Prostate gland (tissue), 2 donors: ENCODE measurements around the gene PDE8B. TPM values are rescaled to one million over a fixed set of nuclear protein-coding genes. Genes with fewer than 3 reads are reported as not detected.

Source experiments
- DNase-seq: peaks from one replicate; pipeline ENCODE4 v3.0.0-alpha.2; 2019; ENCODE audit warnings: low spot score
- H3K27ac ChIP-seq, 2 donors: fragments of 200-600 bp; sonication (generic); 2 replicates each; pipeline ENCODE4 v1.5.1; 2017 to 2019
- H3K27me3 ChIP-seq: fragments of 200-600 bp; sonication (generic); replicated peaks from 2 replicates; pipeline ENCODE4 v1.5.1; 2019; ENCODE audit not compliant: insufficient read depth
- H3K36me3 ChIP-seq, 2 donors: fragments of 200-600 bp; sonication (generic); 1 replicate in 1 of 2; 2 replicates in 1 of 2; pipeline versions ENCODE4 v1.5.1 to v1.8.1; 2017 to 2019
- H3K4me1 ChIP-seq: fragments of 200-600 bp; sonication (generic); replicated peaks from 2 replicates; pipeline ENCODE4 v1.5.1; 2019
- H3K4me3 ChIP-seq, 2 donors: fragments of 200-600 bp; sonication (generic); 2 replicates each; pipeline ENCODE4 v1.5.1; 2017 to 2019
- H3K9me3 ChIP-seq: fragments of 200-600 bp; sonication (generic); 2 replicates; pipeline ENCODE4 v1.5.1; 2017
- CTCF ChIP-seq, 4 experiments: fragments of 200-600 bp in 2 of 4; fragments of 450-650 bp in 2 of 4; sonication (generic) in 2 of 4; IDR thresholded peaks; 1 replicate in 3 of 4; 2 replicates in 1 of 4; pipeline ENCODE4 v1.5.1; 2016 to 2019; ENCODE audit warnings: antibody characterized with exemption in 4 of 4, mild to moderate bottlenecking in 2 of 4, moderate library complexity in 2 of 4
- POLR2A ChIP-seq: fragments of 450-650 bp; IDR thresholded peaks from one replicate; pipeline ENCODE4 v1.6.1; 2016; ENCODE audit warnings: antibody characterized with exemption, mild to moderate bottlenecking
- POLR2AphosphoS5 ChIP-seq: sonication (generic); formaldehyde crosslinking; IDR thresholded peaks from one replicate; pipeline ENCODE4 v1.6.1; 2017; ENCODE audit warnings: antibody characterized with exemption
- WGBS: methylation state at CpG from one replicate; pipeline ENCODE4 v1.1.5; 2018; 5-methylcytosine and 5-hydroxymethylcytosine counted together
- intact Hi-C: fragments of 100-400 bp; cut with DNase I; formaldehyde crosslinking; loops from one replicate; pipeline ENCODE4 v1.14.2; 2022
- total RNA-seq, 2 donors: library from RNA; depleted of rRNA; stranded (reverse); fragments of >200 nt; gene quantifications; one replicate each; pipeline ENCODE4 v1.1.0, GENCODE V29; 2016

PDE8B gene
- total RNA-seq, 2 donors from 2014 or later: 25.6 to 66.0 TPM

GRCh38 chr5:77281969-77282336 lies 71.5 kb downstream of the PDE8B start:
- Histone ChIP-seq H3K9me3 (no peaks in the 10 kb centered on the region), H3K4me1 (no peaks in the 10 kb centered on the region), H3K27me3 (no peaks in the 10 kb centered on the region), H3K4me3 (no peak overlapping the region), H3K36me3 (no peaks in the 10 kb centered on the region), H3K27ac (peak overlapping the region in 1 of 2 donors; percentile 13)
- WGBS: 62% methylated on average over 3 of the region's 3 CpGs
- no peak for TF ChIP-seq POLR2AphosphoS5
- TF ChIP-seq POLR2A: no peak
- TF ChIP-seq CTCF (IDR thresholded peaks at IDR 0.05): no peak
- intact Hi-C loops: no loop called here
- no peak for DNase-seq

GRCh38 chr5:77282337-77283027 lies 72.0 kb downstream of the PDE8B start:
- 37% methylated on average over 11 of the region's 11 CpGs for WGBS
- Histone ChIP-seq H3K9me3 (no peaks in the 10 kb centered on the region), H3K27me3 (no peaks in the 10 kb centered on the region), H3K36me3 (no peaks in the 10 kb centered on the region), H3K4me3 (no peak overlapping the region), H3K4me1 (no peaks in the 10 kb centered on the region), H3K27ac (peak overlapping the region in 1 of 2 donors; percentile 13)
- intact Hi-C loops: no loop called here
- peak; percentile 33 for DNase-seq
- TF ChIP-seq POLR2A (no peak), CTCF (IDR thresholded peaks at IDR 0.05) (peak in 2 of 4 experiments; percentile 14 to 25)

DNA sequence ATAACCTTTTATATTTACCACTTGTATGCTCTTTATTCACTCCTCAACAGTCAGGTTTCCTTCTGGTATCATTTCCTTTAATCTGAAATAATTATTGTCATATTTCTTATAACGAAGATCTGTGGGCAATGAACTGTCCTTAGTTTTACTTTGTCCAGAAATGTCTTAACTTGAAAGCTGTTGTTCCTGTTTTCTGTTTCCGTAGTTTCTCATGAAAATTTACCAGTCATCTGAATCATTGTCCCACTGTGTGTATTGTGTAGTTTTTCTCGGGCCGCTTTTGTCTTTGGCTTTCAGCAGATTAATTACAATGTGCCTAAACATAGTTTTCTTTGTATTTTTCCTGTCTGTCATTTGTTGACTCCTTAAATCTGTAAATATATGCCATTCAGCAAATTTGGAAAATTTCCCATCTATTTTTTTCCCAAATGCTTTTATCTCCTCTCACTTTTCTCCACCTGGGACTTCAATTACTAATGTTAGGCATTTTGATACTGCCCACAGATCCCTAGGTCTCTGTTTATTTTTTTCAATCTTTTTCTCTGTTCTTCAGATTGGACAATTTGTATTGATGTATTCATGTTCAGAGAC lies 74.9 kb downstream of the PDE8B start:
- DNase-seq: no peak
- 44% methylated on average over 4 of the region's 4 CpGs for WGBS
- Histone ChIP-seq H3K36me3 (no peaks in the 10 kb centered on the region), H3K4me3 (no peak overlapping the region), H3K9me3 (no peaks in the 10 kb centered on the region), H3K27me3 (no peaks in the 10 kb centered on the region), H3K4me1 (no peaks in the 10 kb centered on the region), H3K27ac (no peak overlapping the region)
- intact Hi-C loops: no loop called here
- TF ChIP-seq CTCF (IDR thresholded peaks at IDR 0.05): no peak
- no peak for TF ChIP-seq POLR2A
- no peak for TF ChIP-seq POLR2AphosphoS5

GRCh38 chr5:77292026-77292757 lies 81.7 kb downstream of the PDE8B start:
- Histone ChIP-seq H3K27ac (no peak overlapping the region), H3K9me3 (no peaks in the 10 kb centered on the region), H3K4me1 (no peaks in the 10 kb centered on the region), H3K4me3 (no peak overlapping the region), H3K36me3 (no peaks in the 10 kb centered on the region), H3K27me3 (no peaks in the 10 kb centered on the region)
- intact Hi-C loops: no loop called here
- TF ChIP-seq POLR2AphosphoS5: peak; percentile 7
- TF ChIP-seq CTCF (IDR thresholded peaks at IDR 0.05): no peak
- DNase-seq: no peak
- WGBS: 74% methylated on average over 3 of the region's 3 CpGs
